Endometrial microvascular endothelial cells (primary cell): ENCODE data around the gene ZBTB16. TPM values are rescaled to one million over a fixed set of nuclear protein-coding genes. Genes with fewer than 3 reads are reported as not detected.

Experiments used
- in situ Hi-C: cut with HindIII; loops from 2 replicates; pipeline ENCODE4 v1.10.0; 2017; ENCODE audit warnings: low sequenced_read_pairs, low pct_unique_long_range_greater_than_20kb; ENCODE audit errors: inconsistent ontology term
- total RNA-seq: library from RNA; depleted of rRNA; stranded (reverse); fragments of >200 nt; gene quantifications from one replicate; pipeline ENCODE4 v1.2.3, GENCODE V29; 2015; ENCODE audit errors: inconsistent ontology term

Gene ZBTB16
- total RNA-seq, 1 donor from 2014 or later: 25.9 TPM

- in situ Hi-C loops: no loop called here
Measured at GRCh38 chr11:114284021-114284420, 224.5 kb downstream of the ZBTB16 start.

GRCh38 chr11:114284914-114285313 lies 225.4 kb downstream of the ZBTB16 start:
- in situ Hi-C loops: no loop called here

- in situ Hi-C loops: no loop called here
Measured at GRCh38 chr11:114285599-114285998, 226.1 kb downstream of the ZBTB16 start.

- in situ Hi-C loops: no loop called here
Measured at GRCh38 chr11:114286229-114286628, 226.7 kb downstream of the ZBTB16 start.

GRCh38 chr11:114287154-114287553 lies 227.6 kb downstream of the ZBTB16 start:
- in situ Hi-C loops: no loop called here

- in situ Hi-C loops: no loop called here
Measured at GRCh38 chr11:114288136-114288535, 228.6 kb downstream of the ZBTB16 start.

- in situ Hi-C loops: no loop called here
Measured at GRCh38 chr11:114289779-114290178, 230.3 kb downstream of the ZBTB16 start.

- in situ Hi-C loops: no loop called here
Measured at GRCh38 chr11:114290503-114291235, 231.2 kb downstream of the ZBTB16 start.

GRCh38 chr11:114291381-114291780 lies 231.9 kb downstream of the ZBTB16 start:
- in situ Hi-C loops: no loop called here

GRCh38 chr11:114291842-114292680 lies 232.6 kb downstream of the ZBTB16 start:
- in situ Hi-C loops: no loop called here

GRCh38 chr11:114293201-114293711 lies 233.7 kb downstream of the ZBTB16 start:
- in situ Hi-C loops: no loop called here

- in situ Hi-C loops: no loop called here
Measured at GRCh38 chr11:114295676-114296604, 236.4 kb downstream of the ZBTB16 start, which contains the start of gene NNMT. TSS of gene NNMT (plus strand) at chr11:114296399. CDS start at chr11:114296557, 158 bp downstream.

- in situ Hi-C loops: no loop called here
Measured at GRCh38 chr11:114296605-114297372, 237.3 kb downstream of the ZBTB16 start.

- in situ Hi-C loops: no loop called here
Measured at GRCh38 chr11:114297806-114298709, 238.5 kb downstream of the ZBTB16 start.

- in situ Hi-C loops: no loop called here
Measured at GRCh38 chr11:114298710-114299109, 239.2 kb downstream of the ZBTB16 start.
